ENCODE data around the gene NGLY1. TPM values are rescaled to one million over a fixed set of nuclear protein-coding genes. Genes with fewer than 3 reads are reported as not detected.

Gene NGLY1, protein sequence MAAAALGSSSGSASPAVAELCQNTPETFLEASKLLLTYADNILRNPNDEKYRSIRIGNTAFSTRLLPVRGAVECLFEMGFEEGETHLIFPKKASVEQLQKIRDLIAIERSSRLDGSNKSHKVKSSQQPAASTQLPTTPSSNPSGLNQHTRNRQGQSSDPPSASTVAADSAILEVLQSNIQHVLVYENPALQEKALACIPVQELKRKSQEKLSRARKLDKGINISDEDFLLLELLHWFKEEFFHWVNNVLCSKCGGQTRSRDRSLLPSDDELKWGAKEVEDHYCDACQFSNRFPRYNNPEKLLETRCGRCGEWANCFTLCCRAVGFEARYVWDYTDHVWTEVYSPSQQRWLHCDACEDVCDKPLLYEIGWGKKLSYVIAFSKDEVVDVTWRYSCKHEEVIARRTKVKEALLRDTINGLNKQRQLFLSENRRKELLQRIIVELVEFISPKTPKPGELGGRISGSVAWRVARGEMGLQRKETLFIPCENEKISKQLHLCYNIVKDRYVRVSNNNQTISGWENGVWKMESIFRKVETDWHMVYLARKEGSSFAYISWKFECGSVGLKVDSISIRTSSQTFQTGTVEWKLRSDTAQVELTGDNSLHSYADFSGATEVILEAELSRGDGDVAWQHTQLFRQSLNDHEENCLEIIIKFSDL
- total RNA-seq (2021; fragmentation: NEBNext Ultra II Directional; extraction: Animal tissue kit (Norgen Biotek cat#: 25700)): 21.0 and 24.8 TPM in 2 replicates
- polyA plus RNA-seq (2011; rRNA removed): 3.1 TPM in 2 replicates
- polyA plus RNA-seq (2011; cell fraction: cytosol; rRNA removed): 5.7 TPM
- polyA plus RNA-seq (2011; cell fraction: nucleus; rRNA removed): 8.7 TPM
- polyA plus RNA-seq (2012, experiment 1 of 2): 10.5 to 18.3 TPM (median 12.3 TPM) in 4 replicates
- polyA plus RNA-seq (2012, experiment 2 of 2): 1.4 TPM
- polyA plus RNA-seq (2013, experiment 1 of 2): 14.0 TPM
- 15.3 TPM for polyA plus RNA-seq (2013, experiment 2 of 2)
- 7.8 and 18.5 TPM in 2 replicates for polyA minus RNA-seq (2011; rRNA and poly(A)+ RNA removed)
- polyA minus RNA-seq (2011; cell fraction: cytosol; rRNA and poly(A)+ RNA removed): 4.2 TPM
- polyA minus RNA-seq (2011; cell fraction: nucleus; rRNA and poly(A)+ RNA removed): 36.2 TPM
- long read RNA-seq, experiment 1, transcript NGLY1-202 (12 exons, 2,473 nt): major isoform, 9 of 18 reads
- long read RNA-seq, experiment 1, partial matches to known transcripts: 5 of 18 reads
- long read RNA-seq, experiment 1, other reads (novel, unspliced or antisense): 2 of 18 reads
- long read RNA-seq, experiment 2, partial matches to known transcripts: 5 of 10 reads
- long read RNA-seq, experiment 2, other reads (novel, unspliced or antisense): 2 of 10 reads

DNA sequence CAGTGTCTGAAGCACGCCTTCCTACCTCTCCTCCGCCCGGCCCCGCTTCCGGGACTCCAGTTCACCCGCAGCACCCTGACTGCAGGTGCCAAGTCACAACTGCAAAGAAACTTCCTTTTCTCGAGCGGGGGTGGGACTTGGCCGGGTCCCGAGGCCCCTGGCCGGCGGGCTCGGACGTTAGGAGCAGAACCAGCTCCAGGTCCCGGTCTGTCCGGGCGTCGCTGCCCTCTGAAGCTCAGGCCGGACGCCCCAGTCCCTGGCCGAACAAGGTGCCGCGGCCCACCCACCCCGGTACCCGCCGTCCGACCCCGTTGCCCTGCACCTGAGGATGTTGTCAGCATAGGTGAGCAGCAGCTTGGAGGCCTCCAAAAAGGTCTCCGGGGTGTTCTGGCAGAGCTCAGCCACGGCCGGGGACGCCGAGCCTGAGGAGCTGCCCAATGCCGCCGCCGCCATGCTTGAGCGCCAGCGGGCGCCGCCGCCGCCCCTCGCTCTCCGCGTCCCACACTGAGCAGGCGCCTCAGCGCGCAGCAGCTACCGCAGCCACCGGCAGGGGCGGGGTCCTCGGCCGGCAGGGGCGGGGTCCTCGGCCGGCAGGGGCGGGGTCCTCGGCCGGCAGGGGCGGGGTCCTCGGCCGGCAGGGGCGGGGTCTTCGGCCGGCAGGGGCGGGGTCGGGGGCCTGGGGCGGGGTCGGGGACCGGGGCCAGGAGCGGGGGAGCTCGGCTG lies at the start of gene NGLY1:
TSS of gene NGLY1 (minus strand) at position 506 of the 723 bp plus-strand sequence. CDS start at position 453, 53 bp downstream.
- Histone ChIP-seq H4K20me1 (replicated peaks in 1 of 2; ENCODE audit: control insufficient read depth in 1 of 2, insufficient read depth in 2 of 2, low read length in 2 of 2) (no peaks in the 10 kb centered on the region), H3K23ac (ENCODE audit: insufficient read length) (no peak within 1 kb of the TSS), H3K79me2 (ENCODE audit: control insufficient read depth in 1 of 2, insufficient read depth in 2 of 2, low read length in 2 of 2) (peaks cover 0 to 20% of the 10 kb centered on the region in 2 experiments; a peak in 2 of 4 replicates), H2BK15ac (ENCODE audit: low read length) (peak within 1 kb of the TSS; percentile 83; the same call in 1 of the 2 replicates), H4K5ac (ENCODE audit: insufficient read length, low read depth, low read length) (peak within 1 kb of the TSS; percentile 47), H3K4me2 (ENCODE audit: insufficient read depth in 1 of 2, low read depth in 2 of 2, low read length in 2 of 2) (peak within 1 kb of the TSS; percentile 81 to 86), H2BK120ac (replicated peaks; ENCODE audit: low read depth, low read length) (no peak within 1 kb of the TSS), H3K4ac (replicated peaks; ENCODE audit: insufficient read length, low read depth, low read length) (no peak within 1 kb of the TSS), H3K4me1 (replicated peaks in 1 of 4; ENCODE audit: control insufficient read depth in 3 of 4, insufficient read depth in 4 of 4, low read length in 3 of 4) (peaks cover 0 to 5% (median 1%) of the 10 kb centered on the region in 4 experiments; a peak in 2 of 7 replicates), H3K23me2 (ENCODE audit: low read depth, low read length) (peaks cover 10% of the 10 kb centered on the region; the same call in 1 of the 2 replicates), H3K14ac (ENCODE audit: insufficient read length) (no peak within 1 kb of the TSS), H3K56ac (replicated peaks; ENCODE audit: insufficient read length, low read depth, low read length) (no peak within 1 kb of the TSS), H2AK5ac (ENCODE audit: low read depth, low read length) (no peak within 1 kb of the TSS), H4K8ac (ENCODE audit: extremely low read depth, insufficient read depth, low read length) (peak within 1 kb of the TSS; percentile 95), H2AFZ (ENCODE audit: low read length) (peak within 1 kb of the TSS; percentile 79), H3K27ac (ENCODE audit: low read depth, low read length) (peak within 1 kb of the TSS; percentile 59; the same call in 1 of the 2 replicates), H3K4me3 (ENCODE audit: extremely low read depth in 1 of 4, insufficient read depth in 2 of 4, low read depth in 3 of 4, low read length in 4 of 4) (peak within 1 kb of the TSS; percentile 54 to 93 (median 74)), H2BK12ac (ENCODE audit: low read depth, low read length) (no peak within 1 kb of the TSS; the same call in 1 of the 2 replicates), H3K9ac (replicated peaks in 1 of 4; ENCODE audit: extremely low read depth in 1 of 4, low read depth in 3 of 4, low read length in 3 of 4) (peak within 1 kb of the TSS; percentile 60 to 77 (median 69)), H3K27me3 (replicated peaks in 1 of 4; ENCODE audit: control insufficient read depth in 3 of 4, extremely low read depth in 1 of 4, insufficient read depth in 3 of 4, low read length in 3 of 4) (no peaks in the 10 kb centered on the region; a peak in 2 of 7 replicates), H3K36me3 (ENCODE audit: control insufficient read depth in 2 of 4, insufficient read depth in 4 of 4, low read length in 3 of 4) (peaks cover 0 to 2% (median 0%) of the 10 kb centered on the region in 4 experiments; a peak in 4 of 8 replicates), H3K79me1 (ENCODE audit: low read depth, low read length) (no peaks in the 10 kb centered on the region), H2BK5ac (ENCODE audit: low read depth, low read length) (peak within 1 kb of the TSS; percentile 35; the same call in 1 of the 2 replicates), H4K91ac (replicated peaks; ENCODE audit: insufficient read length, low read length) (peak within 1 kb of the TSS; percentile 54), H3K18ac (ENCODE audit: extremely low read depth, low read length) (peak within 1 kb of the TSS; percentile 53), H2BK20ac (ENCODE audit: low read length) (0 out of 2 replicates have a peak within 1 kb of the TSS, but pooled peaks have one; percentile 32), H3K9me3 (ENCODE audit: insufficient read depth in 2 of 2, low read depth in 1 of 2, low read length in 1 of 2) (no peaks in the 10 kb centered on the region)
- ChIA-PET POLR2A (ENCODE audit: partially characterized antibody) (interaction anchor here (1.1 to 1.4 kb wide), 3 partner anchors 9 to 120 kb away, joined by 3 to 5 read pairs (median 5); no protein-coding TSS in a partner anchor), CTCF (ENCODE audit: partially characterized antibody) (interaction anchor here (0.9 to 1.9 kb wide), 3 partner anchors 10 to 135 kb away, joined by 4 to 13 read pairs (median 4); no protein-coding TSS in a partner anchor)
- FAIRE-seq (no peak), DNase-seq (ENCODE audit: low read depth in 1 of 2, low spot score in 2 of 2) (peak in 1 of 2 experiments; percentile 86)
- 3% methylated on average over 33 of the region's 72 CpGs; no CpG with 5 or more reads in 1 of the 2 experiments for WGBS, 2 experiments (ENCODE audit: extremely low coverage in 1 of 2, insufficient coverage in 1 of 2, insufficient read length in 1 of 2, insufficient replicate concordance in 2 of 2, low coverage in 1 of 2, low lambda C conversion rate in 2 of 2, missing lambda C conversion rate in 1 of 2)
- TF ChIP-seq TCF12 (IDR thresholded peaks at IDR 0.05; ENCODE audit: low read depth, low read length): no peak
- no peak for TF ChIP-seq NRF1 (IDR thresholded peaks at IDR 0.05; ENCODE audit: low read depth, low read length)
- peak; percentile 90 for TF ChIP-seq TAF7 (optimal IDR thresholded peaks at IDR 0.05; ENCODE audit: borderline replicate concordance, low read depth, low read length)
- TF ChIP-seq SP1 (IDR thresholded peaks at IDR 0.05; ENCODE audit: low read depth, low read length): no peak
- no peak for TF ChIP-seq NANOG (IDR thresholded peaks at IDR 0.05; ENCODE audit: insufficient read depth, low read depth, low read length, poor library complexity, severe bottlenecking)
